Dedifferentiated amniotic fluid mesenchymal stem cell (primary cell): ENCODE results near the gene TRPV2.
A peak's percentile ranks its signal among the peaks of the same experiment; 100 is the strongest.

Experiments used
- DNase-seq: peaks from one replicate; pipeline ENCODE4 v3.0.0-alpha.2; 2016; ENCODE audit errors: extremely low spot score

The TRPV2 gene

GRCh38 chr17:16455997-16456741, 40.8 kb downstream of the TRPV2 start:
- DNase-seq: no peak

- DNase-seq: no peak
Measured at GRCh38 chr17:16456742-16457316, 41.5 kb downstream of the TRPV2 start.

- no peak for DNase-seq
Measured at GRCh38 chr17:16459271-16459670, 43.9 kb downstream of the TRPV2 start.

- DNase-seq: no peak
Measured at GRCh38 chr17:16459855-16460550, 44.6 kb downstream of the TRPV2 start.

GRCh38 chr17:16460796-16461605, 45.6 kb downstream of the TRPV2 start:
- DNase-seq: no peak

GRCh38 chr17:16461606-16461866, 46.2 kb downstream of the TRPV2 start:
- no peak for DNase-seq

- DNase-seq: no peak
Measured at GRCh38 chr17:16462070-16462864, 46.9 kb downstream of the TRPV2 start.

GRCh38 chr17:16463358-16464302, 48.3 kb downstream of the TRPV2 start:
- peak; percentile 45 for DNase-seq

GRCh38 chr17:16464303-16465051, 49.1 kb downstream of the TRPV2 start:
- DNase-seq: no peak

GRCh38 chr17:16465052-16465312, 49.6 kb downstream of the TRPV2 start:
- no peak for DNase-seq

- DNase-seq: no peak
Measured at GRCh38 chr17:16465861-16466338, 50.5 kb downstream of the TRPV2 start.

- no peak for DNase-seq
Measured at GRCh38 chr17:16466407-16466806, 51.0 kb downstream of the TRPV2 start.

GRCh38 chr17:16467044-16467443, 51.7 kb downstream of the TRPV2 start:
- DNase-seq: no peak

GRCh38 chr17:16467886-16468285, 52.5 kb downstream of the TRPV2 start:
- DNase-seq: no peak

- no peak for DNase-seq
Measured at GRCh38 chr17:16468428-16468992, 53.1 kb downstream of the TRPV2 start.

GRCh38 chr17:16470265-16470664, 54.9 kb downstream of the TRPV2 start:
- DNase-seq: no peak

- DNase-seq: no peak
Measured at GRCh38 chr17:16471295-16471694, 55.9 kb downstream of the TRPV2 start.

GRCh38 chr17:16472539-16472938, 57.2 kb downstream of the TRPV2 start:
- DNase-seq: no peak
